WTC11 (cell line): ENCODE data around the gene BMP10. TPM values are rescaled to one million over a fixed set of nuclear protein-coding genes. Genes with fewer than 3 reads are reported as not detected.

Experiments used
- ATAC-seq: fragments of 200-7000 bp; cut with Tn5 transposase; 2 replicates; pipeline ENCODE4 v1.10.0; 2021; ENCODE audit warnings: mild to moderate bottlenecking, moderate library complexity
- CTCF ChIA-PET: fragments of 300-600 bp; sonication (Branson Sonifier 250); formaldehyde crosslinking; loops from one replicate; lab custom pipeline; 2021; ENCODE audit warnings: antibody characterized with exemption; lab: Charles Lee
- POLR2A ChIA-PET: fragments of 350-600 bp; sonication (Branson Sonifier 250); formaldehyde crosslinking; loops from one replicate; lab custom pipeline; 2021; ENCODE audit warnings: antibody characterized with exemption; lab: Charles Lee
- DNase-seq: peaks from one replicate; pipeline ENCODE4 v3.0.0; 2021; ENCODE audit warnings: low spot score
- H3K27ac Mint-ChIP-seq: 2 replicates; pipeline ENCODE4 v1.8.0; 2021; ENCODE audit warnings: mixed read lengths
- H3K27me3 Mint-ChIP-seq: 2 replicates; pipeline ENCODE4 v1.8.0; 2021; ENCODE audit warnings: low read depth, mild to moderate bottlenecking, moderate library complexity, mixed read lengths
- H3K36me3 Mint-ChIP-seq: 2 replicates; pipeline ENCODE4 v1.8.0; 2021; ENCODE audit warnings: mixed read lengths
- H3K4me1 Mint-ChIP-seq: 2 replicates; pipeline ENCODE4 v1.8.0; 2022; ENCODE audit warnings: mixed read lengths
- H3K4me3 Mint-ChIP-seq: 2 replicates; pipeline ENCODE4 v1.8.0; 2021; ENCODE audit warnings: mild to moderate bottlenecking, moderate library complexity, mixed read lengths
- H3K9me3 Mint-ChIP-seq: 2 replicates; pipeline ENCODE4 v1.8.0; 2021; ENCODE audit warnings: mixed read lengths
- ATF1 ChIP-seq: sonication (generic); formaldehyde crosslinking; IDR thresholded peaks from 2 replicates; pipeline ENCODE4 v1.8.1; 2023; ENCODE audit warnings: mild to moderate bottlenecking, moderate library complexity, missing genetic modification reagents
- CBFB ChIP-seq: sonication (generic); formaldehyde crosslinking; IDR thresholded peaks from 2 replicates; pipeline ENCODE4 v1.8.1; 2022; ENCODE audit warnings: mild to moderate bottlenecking, low read depth, missing genetic modification reagents
- CREB1 ChIP-seq: sonication (generic); formaldehyde crosslinking; IDR thresholded peaks from 2 replicates; pipeline ENCODE4 v1.8.0; 2023; ENCODE audit warnings: mild to moderate bottlenecking, missing genetic modification reagents
- E2F4 ChIP-seq: sonication (generic); formaldehyde crosslinking; IDR thresholded peaks from 2 replicates; pipeline ENCODE4 v1.8.1; 2022; ENCODE audit warnings: low read depth, mild to moderate bottlenecking, moderate library complexity, missing genetic modification reagents, borderline replicate concordance
- E2F5 ChIP-seq: sonication (generic); formaldehyde crosslinking; IDR thresholded peaks from 2 replicates; pipeline ENCODE4 v1.8.1; 2022; ENCODE audit warnings: mild to moderate bottlenecking, moderate library complexity, missing genetic modification reagents
- EMX1 ChIP-seq: fragments of 250-450 bp; sonication (Bioruptor Pico); IDR thresholded peaks from 2 replicates; pipeline ENCODE4 v1.8.0; 2021; ENCODE audit warnings: mild to moderate bottlenecking
- FOXK1 ChIP-seq: sonication (generic); formaldehyde crosslinking; IDR thresholded peaks from 2 replicates; pipeline ENCODE4 v1.8.0; 2022; ENCODE audit warnings: mild to moderate bottlenecking, moderate library complexity, missing genetic modification reagents
- FOXP1 ChIP-seq: sonication (generic); formaldehyde crosslinking; IDR thresholded peaks from 2 replicates; pipeline ENCODE4 v1.8.0; 2022; ENCODE audit warnings: missing genetic modification reagents, mild to moderate bottlenecking, moderate library complexity, borderline replicate concordance
- GRHL2 ChIP-seq: fragments of 250-450 bp; sonication (Bioruptor Pico); IDR thresholded peaks from 2 replicates; pipeline ENCODE4 v1.8.0; 2022; ENCODE audit warnings: mild to moderate bottlenecking, moderate library complexity; ENCODE audit not compliant: insufficient replicate concordance, severe bottlenecking
- MLX ChIP-seq: sonication (generic); formaldehyde crosslinking; IDR thresholded peaks from 2 replicates; pipeline ENCODE4 v1.8.1; 2023; ENCODE audit warnings: mild to moderate bottlenecking, missing genetic modification reagents, moderate library complexity
- NR2C2 ChIP-seq: sonication (generic); formaldehyde crosslinking; IDR thresholded peaks from 2 replicates; pipeline ENCODE4 v1.8.0; 2022; ENCODE audit warnings: mild to moderate bottlenecking, missing genetic modification reagents
- TCF7 ChIP-seq: sonication (generic); formaldehyde crosslinking; IDR thresholded peaks from 2 replicates; pipeline ENCODE4 v1.8.0; 2022; ENCODE audit warnings: mild to moderate bottlenecking, low read depth, missing genetic modification reagents, moderate library complexity
- TEAD1 ChIP-seq: sonication (generic); formaldehyde crosslinking; IDR thresholded peaks from 2 replicates; pipeline ENCODE4 v1.8.0; 2022; ENCODE audit warnings: mild to moderate bottlenecking, missing genetic modification reagents
- ZBTB21 ChIP-seq: sonication (generic); formaldehyde crosslinking; IDR thresholded peaks from 2 replicates; pipeline ENCODE4 v1.8.1; 2023; ENCODE audit warnings: mild to moderate bottlenecking, missing genetic modification reagents, borderline replicate concordance
- ZBTB43 ChIP-seq: sonication (generic); formaldehyde crosslinking; IDR thresholded peaks from 2 replicates; pipeline ENCODE4 v1.8.1; 2023; ENCODE audit warnings: mild to moderate bottlenecking, missing genetic modification reagents
- ZNF121 ChIP-seq: sonication (generic); formaldehyde crosslinking; IDR thresholded peaks from 2 replicates; pipeline ENCODE4 v1.8.0; 2023; ENCODE audit warnings: missing genetic modification reagents
- ZNF138 ChIP-seq: sonication (generic); formaldehyde crosslinking; conservative IDR thresholded peaks from 2 replicates; pipeline ENCODE4 v1.8.1; 2022; ENCODE audit warnings: mild to moderate bottlenecking, moderate library complexity, missing genetic modification reagents
- ZNF416 ChIP-seq: fragments of 250-450 bp; sonication (Bioruptor Pico); IDR thresholded peaks from 2 replicates; pipeline ENCODE4 v1.9.0; 2021; ENCODE audit warnings: mild to moderate bottlenecking, inconsistent platforms
- ZNF532 ChIP-seq: fragments of 250-450 bp; sonication (Bioruptor Pico); IDR thresholded peaks from 2 replicates; pipeline ENCODE4 v1.9.0; 2021; ENCODE audit warnings: mild to moderate bottlenecking, borderline replicate concordance
- total RNA-seq: library from RNA; stranded (reverse); gene quantifications from 3 replicates; pipeline ENCODE4 v1.2.3, GENCODE V29; 2021

BMP10 gene
- total RNA-seq, 1 experiment from 2014 or later: not detected

- H3K36me3 Mint-ChIP-seq: peaks cover 6% of the 10 kb centered on the region
- ATAC-seq (no peak), DNase-seq (no peak)
- H3K9me3 Mint-ChIP-seq: peaks cover 24% of the 10 kb centered on the region
- ChIA-PET CTCF (no interaction called here), POLR2A (no interaction called here)
- H3K4me3 Mint-ChIP-seq: no peak overlapping the region
- no peak for TF ChIP-seq ZNF416 (CRISPR knock-in tag)
- no peak for TF ChIP-seq E2F5 (CRISPR knock-in tag)
- no peak for TF ChIP-seq ATF1
- no peak for TF ChIP-seq CBFB (CRISPR knock-in tag)
- no peak for TF ChIP-seq FOXK1
- no peak for TF ChIP-seq ZNF532 (CRISPR knock-in tag)
- TF ChIP-seq ZNF138 (CRISPR knock-in tag): no peak
- no peak for TF ChIP-seq ZBTB43 (CRISPR knock-in tag)
- no peak for TF ChIP-seq MLX (CRISPR knock-in tag)
- no peaks in the 10 kb centered on the region; the same call in none of the 2 replicates for H3K27me3 Mint-ChIP-seq
- H3K4me1 Mint-ChIP-seq: peaks cover 20% of the 10 kb centered on the region
- no peak overlapping the region for H3K27ac Mint-ChIP-seq
These were observed 33.9 kb upstream of the BMP10 start for GRCh38 chr2:68905116-68905515.

- no peak overlapping the region for H3K27ac Mint-ChIP-seq
- H3K9me3 Mint-ChIP-seq: peaks cover 20% of the 10 kb centered on the region
- CTCF ChIA-PET: interaction anchor here (0.9 to 2.5 kb wide), 7 partner anchors 8 to 307 kb away, joined by 3 to 19 read pairs (median 5); no protein-coding TSS in a partner anchor
- no peak overlapping the region for H3K4me3 Mint-ChIP-seq
- peaks cover 6% of the 10 kb centered on the region for H3K36me3 Mint-ChIP-seq
- POLR2A ChIA-PET: no interaction called here
- DNase-seq (no peak), ATAC-seq (no peak)
- H3K27me3 Mint-ChIP-seq: no peaks in the 10 kb centered on the region; the same call in none of the 2 replicates
- TF ChIP-seq CREB1 (CRISPR knock-in tag) (no peak), E2F4 (CRISPR knock-in tag) (no peak), ZNF121 (no peak), ZBTB21 (no peak), EMX1 (no peak), TCF7 (CRISPR knock-in tag) (no peak), GRHL2 (CRISPR knock-in tag) (no peak), NR2C2 (CRISPR knock-in tag) (no peak), TEAD1 (CRISPR knock-in tag) (no peak), FOXP1 (CRISPR knock-in tag) (no peak)
- H3K4me1 Mint-ChIP-seq: no peaks in the 10 kb centered on the region
These were observed 30.4 kb upstream of the BMP10 start for GRCh38 chr2:68901561-68901960.
